K562 (cell line): ENCODE results near the gene CNOT10. TPM values are rescaled to one million over a fixed set of nuclear protein-coding genes. Genes with fewer than 3 reads are reported as not detected.
A peak's percentile ranks its signal among the peaks of the same experiment; 100 is the strongest.

Source experiments
- ATAC-seq: fragments of 200-7000 bp; cut with Tn5 transposase; 3 replicates; pipeline ENCODE4 v1.9.1; 2020; ENCODE audit warnings: moderate library complexity
- BruUV-seq: library from RNA; stranded (reverse); fragments of 400-500 nt; replicated peaks from 2 replicates; lab custom pipeline; 2021; lab: Mats Ljungman, UMichigan
- CTCF ChIA-PET: fragments of 300-600 bp; formaldehyde crosslinking; extraction: SDS; loops from one replicate; lab custom pipeline; 2021; ENCODE audit warnings: low intra/inter-chr PET ratio; lab: Yijun Ruan, JAX
- POLR2A ChIA-PET: fragments of 300-600, 350-650 bp; sonication (Branson Sonifier 250); formaldehyde crosslinking; extraction: SDS; loops from one replicate; lab custom pipeline; 2021; ENCODE audit warnings: antibody characterized with exemption, inconsistent platforms; lab: Yijun Ruan, JAX
- DNase-seq, 4 experiments: peaks; one replicate each; pipeline versions ENCODE4 v3.0.0 to v3.0.0-alpha.2; 2011 to 2018; ENCODE audit warnings: low spot score in 3 of 4, mixed read lengths in 3 of 4; ENCODE audit errors: extremely low read depth in 1 of 4
- FAIRE-seq: peaks from 2 replicates; lab custom pipeline; 2011; peaks lifted over from hg19 to GRCh38; lab: Jason Lieb, UNC
- H2AFZ ChIP-seq: 2 replicates; pipeline ENCODE4 v1.6.0; 2011; ENCODE audit warnings: low read depth, low read length, control low read depth, inconsistent platforms
- H3K27ac ChIP-seq: fragments of 200-600 bp; 3 replicates; pipeline ENCODE4 v1.8.0; 2011; ENCODE audit warnings: low read depth, mild to moderate bottlenecking, control low read depth, inconsistent platforms, low read length, moderate library complexity, mixed read lengths; ENCODE audit errors: extremely low read depth
- H3K27me3 ChIP-seq, 2 experiments: fragments of 300-600 bp in 1 of 2; 2 replicates in 1 of 2; 3 replicates in 1 of 2; pipeline versions ENCODE4 v1.6.0 to v1.8.0; 2011; ENCODE audit warnings: inconsistent platforms in 2 of 2, low read length in 2 of 2, mild to moderate bottlenecking in 1 of 2, mixed read lengths in 1 of 2, moderate library complexity in 1 of 2; ENCODE audit not compliant: control insufficient read depth in 2 of 2, insufficient read depth in 2 of 2
- H3K36me3 ChIP-seq: fragments of 300-600 bp; 3 replicates; pipeline ENCODE4 v1.8.0; 2011; ENCODE audit warnings: mild to moderate bottlenecking, low read length, inconsistent platforms; ENCODE audit not compliant: control insufficient read depth, insufficient read depth
- H3K4me1 ChIP-seq, 2 experiments: fragments of 200-600 bp in 1 of 2; replicated peaks in 1 of 2; 2 replicates in 1 of 2; 3 replicates in 1 of 2; pipeline versions ENCODE4 v1.5.1 to v1.8.0; 2011; ENCODE audit warnings: inconsistent platforms in 2 of 2, low read length in 2 of 2, mild to moderate bottlenecking in 1 of 2, mixed read lengths in 1 of 2, moderate library complexity in 1 of 2; ENCODE audit not compliant: control insufficient read depth in 2 of 2, insufficient read depth in 2 of 2
- H3K4me2 ChIP-seq: 2 replicates; pipeline ENCODE4 v1.6.1; 2011; ENCODE audit warnings: low read length, control low read depth, inconsistent platforms, mixed read lengths; ENCODE audit not compliant: insufficient read depth
- H3K4me3 ChIP-seq: fragments of 200-600 bp; sonication (generic), shearing (Covaris generic); 2 replicates; pipeline ENCODE4 v1.5.1; 2016; ENCODE audit warnings: control low read depth, inconsistent platforms
- H3K79me2 ChIP-seq: fragments of 200-600 bp; 3 replicates; pipeline ENCODE4 v1.8.0; 2011; ENCODE audit warnings: low read length, inconsistent platforms; ENCODE audit not compliant: control insufficient read depth, insufficient read depth
- H3K9ac ChIP-seq, 2 experiments: 2 replicates each; pipeline versions ENCODE4 v1.6.0 to v1.6.1; 2011; ENCODE audit warnings: low read depth in 2 of 2, low read length in 2 of 2, control low read depth in 1 of 2, inconsistent platforms in 1 of 2, mild to moderate bottlenecking in 1 of 2, mixed read lengths in 1 of 2; ENCODE audit not compliant: insufficient read depth in 1 of 2
- H3K9me1 ChIP-seq: one replicate; pipeline ENCODE4 v1.6.0; 2011; ENCODE audit warnings: inconsistent platforms, mild to moderate bottlenecking, low read length, moderate library complexity; ENCODE audit not compliant: control insufficient read depth, insufficient read depth
- H3K9me3 ChIP-seq: replicated peaks from 2 replicates; pipeline ENCODE4 v1.5.1; 2011; ENCODE audit warnings: low read depth, low read length, inconsistent platforms; ENCODE audit not compliant: control insufficient read depth, insufficient read depth
- H4K20me1 ChIP-seq: replicated peaks from 2 replicates; pipeline ENCODE4 v1.6.1; 2011; ENCODE audit warnings: low read length, inconsistent platforms, mixed read lengths; ENCODE audit not compliant: control insufficient read depth, insufficient read depth
- BRCA1 ChIP-seq, 2 experiments: fragments of 450-650 bp in 1 of 2; sonication (generic) in 1 of 2; formaldehyde crosslinking in 1 of 2; IDR thresholded peaks; 2 replicates each; pipeline versions ENCODE4 v1.5.0 to v1.6.1; 2017 to 2020; ENCODE audit warnings: mild to moderate bottlenecking in 1 of 2, missing genetic modification reagents in 1 of 2
- HOMEZ ChIP-seq: fragments of 250-450 bp; sonication (Bioruptor Pico); IDR thresholded peaks from 2 replicates; pipeline ENCODE4 v1.4.0; 2020; ENCODE audit warnings: mild to moderate bottlenecking, moderate library complexity
- MLLT1 ChIP-seq, 2 experiments: fragments of 450-650 bp; IDR thresholded peaks; 2 replicates each; pipeline ENCODE4 v1.6.1; 2016
- POLR2AphosphoS5 ChIP-seq: IDR thresholded peaks from 2 replicates; pipeline ENCODE4 v1.6.1; 2011; ENCODE audit warnings: mild to moderate bottlenecking, low read depth, low read length, moderate library complexity; ENCODE audit not compliant: control insufficient read depth, insufficient read depth
- RBM25 ChIP-seq: fragments of 200-400 bp; formaldehyde crosslinking; IDR thresholded peaks from 2 replicates; pipeline ENCODE4 v1.6.1; 2018; ENCODE audit warnings: low read length, low read depth, moderate library complexity; ENCODE audit not compliant: severe bottlenecking
- ZNF12 ChIP-seq: sonication (generic); formaldehyde crosslinking; IDR thresholded peaks from 2 replicates; pipeline ENCODE4 v1.4.0; 2020; ENCODE audit warnings: mild to moderate bottlenecking, missing genetic modification reagents
- WGBS: fragments of 100-300 bp; shearing (Covaris generic); methylation state at CpG from one replicate; pipeline ENCODE4 v1.1.6; 2016; ENCODE audit warnings: low coverage, mixed read lengths; ENCODE audit not compliant: insufficient coverage; ENCODE audit errors: missing lambda C conversion rate; 5-methylcytosine and 5-hydroxymethylcytosine counted together
- in situ Hi-C: fragments of 300-500 bp; cut with MboI; formaldehyde crosslinking; loops from 4 replicates; pipeline ENCODE4 v1.15.0; 2018; ENCODE audit warnings: inconsistent platforms, mixed read lengths
- intact Hi-C: fragments of 100-400 bp; cut with micrococcal nuclease; formaldehyde crosslinking; loops from 2 replicates; pipeline ENCODE4 v1.14.2; 2022
- polyA plus RNA-seq, 8 experiments: library from polyadenylated mRNA; depleted of rRNA in 4 of 8; stranded (reverse) in 5 of 8; unstranded in 3 of 8; fragments of >200 nt; fragmentation: Nextera tagmentation in 2 of 8; fragmentation: Illumina TruSeq in 1 of 8; extraction: Ambion mirVana in 2 of 8; extraction: Trizol in 1 of 8; gene quantifications; 2 replicates each; pipeline versions ENCODE4 v1.2.1 to v1.2.3, GENCODE V29; 2011 to 2014; ENCODE audit warnings: inconsistent platforms in 1 of 8, missing spikeins in 1 of 8
- total RNA-seq, 7 experiments: library from RNA; depleted of rRNA in 6 of 7; stranded (reverse); fragments of >200 nt in 6 of 7; fragmentation: Illumina TruSeq in 2 of 7; extraction: Trizol in 2 of 7; gene quantifications; 2 replicates each; pipeline versions ENCODE4 v1.2.1 to v1.2.3, GENCODE V29; 2011 to 2021; ENCODE audit warnings: low replicate concordance in 1 of 7

CNOT10 gene
- total and polyA plus RNA-seq, 9 of the 15 experiments (the other 6 are each of a cell fraction or from before 2014, with no cell fraction given): 35.7 to 114 (median 81.9) TPM

DNA sequence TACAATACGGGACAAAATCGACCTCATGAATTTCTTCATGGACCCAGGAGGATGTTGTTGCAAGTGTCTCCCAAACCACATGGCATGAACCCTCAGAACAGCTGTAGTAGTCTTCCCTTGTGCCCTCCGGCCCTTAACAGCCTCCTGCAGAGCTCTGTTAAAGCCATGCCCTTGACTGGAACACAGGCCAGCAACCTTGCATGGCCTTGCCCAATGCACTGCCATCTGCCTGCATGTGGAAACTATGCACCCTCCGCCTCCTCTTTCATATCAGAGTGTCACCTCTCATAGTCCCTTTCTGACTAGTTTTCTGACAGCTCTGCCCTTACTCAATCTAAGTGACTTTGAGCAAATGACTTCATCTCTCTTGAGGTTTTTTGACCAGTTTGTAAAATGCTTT, 93.4 kb downstream of the CNOT10 start (continued):
- TF ChIP-seq HOMEZ (CRISPR knock-in tag) (no peak), BRCA1 (IDR thresholded peaks at IDR 0.05) (no peak), BRCA1 (CRISPR knock-in tag; IDR thresholded peaks at IDR 0.05) (no peak), MLLT1 (IDR thresholded peaks at IDR 0.05) (no peak), RBM25 (no peak)

- no peak for FAIRE-seq
- in situ Hi-C loops: no loop called here
These were observed 95.2 kb downstream of the CNOT10 start for GRCh38 chr3:32780071-32780734.

More at GRCh38 chr3:32780071-32780734, 95.2 kb downstream of the CNOT10 start:
- no peak overlapping the region for H3K27ac ChIP-seq
- WGBS: 80% methylated on average over 10 of the region's 10 CpGs
- no peaks in the 10 kb centered on the region for H4K20me1 ChIP-seq
- H3K4me3 ChIP-seq: peak overlapping the region; percentile 50; the same call in 1 of the 2 replicates
- ATAC-seq (no peak), DNase-seq (no peak)
- H3K9ac ChIP-seq: peak overlapping the region; percentile 69 to 93; a peak in 3 of 4 replicates
- no TSS peak for BruUV-seq
- no peaks in the 10 kb centered on the region for H3K27me3 ChIP-seq
- ChIA-PET CTCF (interaction anchor here (0.6 kb wide), 1 partner anchor 407 kb away, joined by 3 read pairs; no protein-coding TSS in a partner anchor), POLR2A (interaction anchor here (0.6 to 1.9 kb wide), 4 partner anchors 9 to 17 kb away, joined by 3 to 8 read pairs (median 6); no protein-coding TSS in a partner anchor)
- H3K9me3 ChIP-seq: no peaks in the 10 kb centered on the region
- H2AFZ ChIP-seq: peak overlapping the region; percentile 91
- TF ChIP-seq ZNF12 (CRISPR knock-in tag) (0 out of 2 replicates have a peak, but pooled peaks have one; percentile 28), POLR2AphosphoS5 (no peak)
- no peaks in the 10 kb centered on the region for H3K79me2 ChIP-seq
- peak overlapping the region; percentile 90 for H3K4me2 ChIP-seq
- intact Hi-C loops: loop anchor here (5.0 kb wide), 2 partner anchors 48 to 152 kb away; no protein-coding TSS in a partner anchor
- peaks cover 4 to 18% of the 10 kb centered on the region in 2 experiments; a peak in 4 of 5 replicates for H3K4me1 ChIP-seq
- peaks cover 6% of the 10 kb centered on the region; the same call in 1 of the 3 replicates for H3K36me3 ChIP-seq
- no peaks in the 10 kb centered on the region for H3K9me1 ChIP-seq
